ENCODE data around the gene GPR83. TPM values are rescaled to one million over a fixed set of nuclear protein-coding genes. Genes with fewer than 3 reads are reported as not detected.
"Not testable (repeated sequence)": the region's sequence is repeated elsewhere in the genome, so short reads cannot be mapped to it uniquely, and the experiment has no call there.

Gene GPR83
- total RNA-seq, 1 donor = not detected

DNA sequence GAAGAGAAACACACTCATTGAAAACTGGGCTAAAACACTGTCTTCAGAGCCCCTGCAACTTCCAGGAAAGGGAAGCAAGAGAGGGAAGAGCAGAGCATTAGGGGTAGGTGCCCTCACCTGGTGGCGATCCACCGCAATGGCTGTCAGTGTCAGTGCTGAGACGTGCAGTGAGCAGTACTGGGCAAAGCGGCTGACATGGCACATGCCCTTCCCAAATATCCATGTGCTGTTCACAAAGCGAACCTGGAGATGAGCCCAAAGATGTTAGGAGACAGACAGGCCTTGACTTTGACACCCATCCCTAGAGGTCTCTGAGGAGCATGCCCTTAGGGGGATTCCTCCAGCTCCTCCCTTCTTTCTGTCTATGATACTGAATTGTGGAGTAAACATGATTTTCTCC is 4.9 kb downstream of the GPR83 start:
- H3K4me3 ChIP-seq (ENCODE audit: low read depth, low read length) = no peak overlapping the region
- TF ChIP-seq, protein P1, sequence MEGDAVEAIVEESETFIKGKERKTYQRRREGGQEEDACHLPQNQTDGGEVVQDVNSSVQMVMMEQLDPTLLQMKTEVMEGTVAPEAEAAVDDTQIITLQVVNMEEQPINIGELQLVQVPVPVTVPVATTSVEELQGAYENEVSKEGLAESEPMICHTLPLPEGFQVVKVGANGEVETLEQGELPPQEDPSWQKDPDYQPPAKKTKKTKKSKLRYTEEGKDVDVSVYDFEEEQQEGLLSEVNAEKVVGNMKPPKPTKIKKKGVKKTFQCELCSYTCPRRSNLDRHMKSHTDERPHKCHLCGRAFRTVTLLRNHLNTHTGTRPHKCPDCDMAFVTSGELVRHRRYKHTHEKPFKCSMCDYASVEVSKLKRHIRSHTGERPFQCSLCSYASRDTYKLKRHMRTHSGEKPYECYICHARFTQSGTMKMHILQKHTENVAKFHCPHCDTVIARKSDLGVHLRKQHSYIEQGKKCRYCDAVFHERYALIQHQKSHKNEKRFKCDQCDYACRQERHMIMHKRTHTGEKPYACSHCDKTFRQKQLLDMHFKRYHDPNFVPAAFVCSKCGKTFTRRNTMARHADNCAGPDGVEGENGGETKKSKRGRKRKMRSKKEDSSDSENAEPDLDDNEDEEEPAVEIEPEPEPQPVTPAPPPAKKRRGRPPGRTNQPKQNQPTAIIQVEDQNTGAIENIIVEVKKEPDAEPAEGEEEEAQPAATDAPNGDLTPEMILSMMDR (IDR thresholded peaks at IDR 0.05; ENCODE audit: insufficient read depth, low read length) = no peak
- no peak for DNase-seq (ENCODE audit: low read depth)

DNA sequence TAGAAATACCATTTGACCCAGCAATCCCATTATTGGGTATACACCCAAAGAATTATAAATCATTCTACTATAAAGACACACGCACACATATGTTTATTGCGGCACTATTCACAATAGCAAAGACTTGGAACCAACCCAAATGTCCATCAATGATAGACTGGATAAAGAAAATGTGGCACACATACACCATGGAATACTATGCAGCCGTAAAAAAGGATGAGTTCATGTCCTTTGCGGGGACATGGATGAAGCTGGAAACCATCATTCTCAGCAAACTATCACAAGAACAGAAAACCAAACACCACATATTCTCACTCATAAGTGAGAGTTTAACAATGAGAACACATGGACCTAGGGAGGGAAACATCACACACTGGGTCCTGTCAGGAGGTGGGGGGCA is 9.3 kb downstream of the GPR83 start:
- DNase-seq (ENCODE audit: low read depth); H3K4me3 ChIP-seq (ENCODE audit: low read depth, low read length): not testable (repeated sequence)

DNA sequence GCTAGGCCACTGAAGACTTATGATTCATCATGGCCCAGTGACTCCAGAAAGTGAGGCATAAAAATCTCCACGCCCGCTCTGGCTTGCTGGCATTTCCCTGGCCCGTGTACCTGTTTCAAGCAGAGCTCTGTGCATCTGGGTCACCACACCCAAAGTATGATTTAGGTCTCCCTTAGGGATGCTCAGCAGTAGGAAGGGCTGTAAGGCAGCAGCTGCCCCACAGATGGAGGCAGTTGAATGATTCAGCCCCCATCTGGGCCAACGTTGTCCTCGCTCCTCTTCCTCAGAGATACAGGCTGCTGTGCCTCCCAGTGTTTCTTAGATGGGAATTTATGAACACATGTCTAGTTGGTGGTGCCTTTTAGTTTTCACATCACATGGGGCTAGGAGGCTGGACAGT is 21.6 kb downstream of the GPR83 start:
- TF ChIP-seq, protein P1 (IDR thresholded peaks at IDR 0.05; ENCODE audit: insufficient read depth, low read length) = no peak
- no peak overlapping the region for H3K4me3 ChIP-seq (ENCODE audit: low read depth, low read length)
- no peak for DNase-seq (ENCODE audit: low read depth)

DNA sequence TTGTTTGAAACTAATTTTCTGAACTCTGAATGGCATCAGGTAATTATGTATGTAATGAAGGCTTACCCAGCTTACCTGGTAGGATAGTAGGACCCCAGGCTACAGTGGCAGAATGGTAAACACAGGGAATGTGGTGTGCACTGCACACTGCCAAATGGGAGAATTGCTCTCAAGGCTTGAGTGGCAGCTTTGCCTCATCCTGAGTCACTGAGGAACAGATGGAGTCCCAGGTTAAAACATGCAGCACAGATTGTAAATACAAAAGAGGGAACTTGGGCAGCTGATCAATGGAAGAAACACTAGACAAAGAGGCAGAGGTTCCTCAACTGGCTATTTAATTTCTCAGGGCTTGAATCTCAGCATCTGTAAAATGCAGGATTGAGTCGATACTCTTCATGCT is 24.4 kb downstream of the GPR83 start:
- DNase-seq (ENCODE audit: low read depth) = no peak
- TF ChIP-seq, protein P1 (IDR thresholded peaks at IDR 0.05; ENCODE audit: insufficient read depth, low read length) = no peak
- H3K4me3 ChIP-seq (ENCODE audit: low read depth, low read length) = no peak overlapping the region

DNA sequence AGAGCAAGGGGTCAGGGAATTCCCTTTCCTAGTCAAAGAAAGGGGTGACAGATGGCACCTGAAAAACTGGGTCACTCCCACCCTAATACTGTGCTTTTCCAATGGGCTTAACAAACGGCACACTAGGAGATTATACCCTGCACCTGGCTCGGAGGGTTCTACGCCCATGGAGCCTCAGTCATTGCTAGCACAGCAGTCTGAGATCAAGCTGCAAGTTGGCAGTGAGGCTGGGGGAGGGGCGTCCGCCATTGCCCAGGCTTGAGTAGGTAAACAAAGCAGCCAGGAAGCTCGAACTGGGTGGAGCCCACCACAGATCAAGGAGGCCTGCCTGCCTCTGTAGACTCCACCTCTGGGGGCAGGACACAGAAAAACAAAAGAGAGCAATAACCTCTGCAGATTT is 30.6 kb downstream of the GPR83 start:
- H3K4me3 ChIP-seq (ENCODE audit: low read depth, low read length); DNase-seq (ENCODE audit: low read depth): not testable (repeated sequence)

DNA sequence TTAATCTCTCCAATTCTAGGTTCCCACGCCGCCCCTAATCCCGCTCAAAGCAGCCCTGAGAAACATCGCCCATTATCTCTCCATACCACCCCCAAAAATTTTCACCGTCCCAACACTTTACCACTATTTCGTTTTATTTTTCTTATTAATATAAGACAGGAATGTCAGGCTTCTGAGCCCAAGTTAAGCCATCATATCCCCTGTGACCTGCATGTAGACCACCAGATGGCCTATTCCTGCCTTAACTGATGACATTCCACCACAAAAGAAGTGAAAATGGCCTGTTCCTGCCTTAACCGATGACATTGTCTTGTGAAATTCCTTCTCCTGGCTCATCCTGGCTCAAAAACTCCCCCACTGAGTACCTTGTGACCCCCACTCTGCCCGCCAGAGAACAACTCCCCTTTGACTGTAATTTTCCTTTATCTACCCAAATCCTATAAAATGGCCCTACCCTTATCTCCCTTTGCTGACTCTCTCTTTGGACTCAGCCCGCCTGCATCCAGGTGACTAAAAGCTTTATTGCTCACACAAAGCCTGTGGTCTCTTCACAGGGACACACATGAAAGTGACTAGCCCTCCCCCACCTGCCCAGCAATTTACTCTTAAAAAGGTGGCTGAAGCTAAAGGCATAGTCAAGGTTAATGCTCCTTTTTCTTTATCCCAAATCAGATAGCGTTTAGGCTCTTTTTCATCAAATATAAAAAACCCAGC is 50.2 kb downstream of the GPR83 start:
- not testable (repeated sequence) for DNase-seq (ENCODE audit: low read depth); H3K4me3 ChIP-seq (ENCODE audit: low read depth, low read length)

DNA sequence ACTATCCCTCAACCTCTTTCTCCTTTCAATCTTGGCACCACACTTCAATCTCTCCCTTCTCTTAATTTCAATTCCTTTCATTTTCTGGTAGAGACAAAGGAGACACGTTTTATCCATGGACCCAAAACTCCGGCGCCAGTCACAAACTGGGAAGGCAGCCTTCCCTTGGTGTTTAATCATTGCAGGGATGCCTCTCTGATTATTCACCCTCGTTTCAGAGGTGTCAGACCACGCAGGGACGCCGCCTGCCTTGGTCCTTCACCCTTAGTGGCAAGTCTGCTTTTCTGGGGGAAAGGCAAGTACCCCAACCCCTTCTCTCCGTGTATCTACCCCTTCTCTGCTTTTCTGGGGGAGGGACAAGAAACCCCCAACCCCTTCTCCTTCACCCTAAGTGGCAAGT is 54.9 kb downstream of the GPR83 start:
- DNase-seq (ENCODE audit: low read depth); H3K4me3 ChIP-seq (ENCODE audit: low read depth, low read length): not testable (repeated sequence)

DNA sequence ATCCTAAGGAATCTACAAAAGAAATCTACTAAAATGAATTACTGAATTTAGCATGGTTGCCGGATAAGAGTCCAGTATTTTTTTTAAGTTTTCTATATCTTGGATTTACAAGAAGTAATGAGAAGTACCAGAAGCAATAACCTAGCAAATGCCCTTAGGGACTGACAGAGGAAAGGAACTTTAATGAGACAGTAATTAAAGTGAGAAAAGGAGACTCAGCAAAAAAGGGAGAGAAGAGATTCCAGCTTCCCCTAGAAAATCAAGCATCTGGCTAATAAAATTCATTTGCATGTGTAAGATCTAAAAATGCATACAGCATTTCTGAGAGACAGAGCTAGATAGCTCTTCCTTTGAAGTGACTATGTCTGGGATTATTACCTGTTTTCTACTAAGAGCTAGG is 57.7 kb downstream of the GPR83 start:
- TF ChIP-seq, protein P1 (IDR thresholded peaks at IDR 0.05; ENCODE audit: insufficient read depth, low read length) = no peak
- DNase-seq (ENCODE audit: low read depth) = no peak
- no peak overlapping the region for H3K4me3 ChIP-seq (ENCODE audit: low read depth, low read length)

DNA sequence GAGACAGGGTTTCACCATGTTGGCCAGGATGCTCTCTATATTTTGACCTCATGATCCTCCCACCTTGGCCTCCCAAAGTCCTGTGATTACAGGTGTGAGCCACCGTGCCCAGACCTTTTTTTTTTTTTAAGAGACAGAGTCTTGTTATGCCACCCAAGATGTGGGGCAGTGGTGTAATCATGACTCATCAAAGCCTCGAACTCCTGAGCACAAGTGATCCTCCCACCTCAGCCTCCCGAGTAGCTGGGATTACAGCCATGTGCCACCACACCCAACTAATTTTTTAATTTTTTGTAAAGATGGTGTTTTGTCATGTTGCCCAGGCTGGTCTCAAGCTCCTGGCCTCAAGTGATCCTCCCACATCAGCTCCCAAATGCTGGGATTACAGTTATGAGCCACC is 59.0 kb downstream of the GPR83 start:
- TF ChIP-seq, protein P1 (IDR thresholded peaks at IDR 0.05; ENCODE audit: insufficient read depth, low read length) = no peak
- no peak for DNase-seq (ENCODE audit: low read depth)
- H3K4me3 ChIP-seq (ENCODE audit: low read depth, low read length) = no peak overlapping the region

Data from fibroblast of the aortic adventitia (primary cell).